GM20000 (cell line): Measurements from ENCODE around the gene PAPPA.

Experiments used
- DNase-seq: peaks from one replicate; pipeline ENCODE4 v3.0.0; 2012; ENCODE audit warnings: low spot score
- TF ChIP-seq, protein P1 (sequence below): IDR thresholded peaks from 2 replicates; pipeline ENCODE4 v1.5.1; 2012; ENCODE audit warnings: mild to moderate bottlenecking, control low read depth; ENCODE audit errors: extremely low read depth, missing control alignments

The PAPPA gene

DNA sequence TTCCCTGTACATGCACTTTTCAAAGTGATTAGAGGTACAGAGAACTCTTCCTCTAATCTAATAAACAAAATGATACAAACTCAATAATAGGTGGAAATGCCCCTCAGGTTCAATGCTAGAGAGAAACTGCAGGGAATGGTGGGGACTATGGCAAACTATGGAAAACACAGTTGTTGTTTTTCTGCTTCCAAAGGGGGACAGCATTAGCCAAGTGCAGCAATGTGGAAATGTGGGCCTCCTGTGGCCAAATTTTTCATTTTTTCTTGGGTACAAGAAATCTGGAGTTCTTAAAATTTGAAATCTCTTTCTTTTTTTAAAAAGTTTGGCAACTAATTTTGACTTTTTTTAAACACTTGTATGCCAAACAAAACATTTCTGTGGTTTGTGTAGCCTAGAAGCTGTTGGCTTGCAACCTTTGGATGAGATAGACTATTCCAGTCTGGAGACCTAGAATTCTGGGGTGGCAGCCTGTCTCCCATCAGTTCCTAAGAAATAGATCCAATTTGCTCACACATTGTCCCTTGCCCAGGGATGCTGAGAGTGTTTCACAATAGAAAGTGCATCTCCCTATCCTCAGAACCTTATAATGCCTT, 218.6 kb downstream of the PAPPA start:
- no peak for DNase-seq
- TF ChIP-seq, protein P1, sequence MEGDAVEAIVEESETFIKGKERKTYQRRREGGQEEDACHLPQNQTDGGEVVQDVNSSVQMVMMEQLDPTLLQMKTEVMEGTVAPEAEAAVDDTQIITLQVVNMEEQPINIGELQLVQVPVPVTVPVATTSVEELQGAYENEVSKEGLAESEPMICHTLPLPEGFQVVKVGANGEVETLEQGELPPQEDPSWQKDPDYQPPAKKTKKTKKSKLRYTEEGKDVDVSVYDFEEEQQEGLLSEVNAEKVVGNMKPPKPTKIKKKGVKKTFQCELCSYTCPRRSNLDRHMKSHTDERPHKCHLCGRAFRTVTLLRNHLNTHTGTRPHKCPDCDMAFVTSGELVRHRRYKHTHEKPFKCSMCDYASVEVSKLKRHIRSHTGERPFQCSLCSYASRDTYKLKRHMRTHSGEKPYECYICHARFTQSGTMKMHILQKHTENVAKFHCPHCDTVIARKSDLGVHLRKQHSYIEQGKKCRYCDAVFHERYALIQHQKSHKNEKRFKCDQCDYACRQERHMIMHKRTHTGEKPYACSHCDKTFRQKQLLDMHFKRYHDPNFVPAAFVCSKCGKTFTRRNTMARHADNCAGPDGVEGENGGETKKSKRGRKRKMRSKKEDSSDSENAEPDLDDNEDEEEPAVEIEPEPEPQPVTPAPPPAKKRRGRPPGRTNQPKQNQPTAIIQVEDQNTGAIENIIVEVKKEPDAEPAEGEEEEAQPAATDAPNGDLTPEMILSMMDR, result no peak

DNA sequence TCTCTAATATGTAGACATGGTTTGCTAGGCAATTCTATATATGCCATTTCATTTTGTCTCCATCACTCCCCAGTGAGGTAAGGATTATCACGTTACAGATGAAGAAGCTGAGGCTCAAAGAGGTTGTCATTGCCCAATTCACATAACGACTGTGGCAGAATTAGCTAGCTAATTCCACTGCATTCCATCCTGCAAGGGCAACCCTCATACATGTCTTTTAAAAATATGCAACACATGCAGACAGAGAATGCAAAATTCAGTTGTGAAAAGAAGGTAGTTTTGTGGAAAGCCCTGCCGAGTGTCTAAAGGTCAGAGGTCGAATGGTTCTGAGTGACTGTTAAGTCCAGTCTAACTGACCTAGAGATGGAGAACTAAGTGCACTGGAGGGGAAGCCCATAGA, 219.2 kb downstream of the PAPPA start:
- TF ChIP-seq, protein P1, result no peak
- no peak for DNase-seq

DNA sequence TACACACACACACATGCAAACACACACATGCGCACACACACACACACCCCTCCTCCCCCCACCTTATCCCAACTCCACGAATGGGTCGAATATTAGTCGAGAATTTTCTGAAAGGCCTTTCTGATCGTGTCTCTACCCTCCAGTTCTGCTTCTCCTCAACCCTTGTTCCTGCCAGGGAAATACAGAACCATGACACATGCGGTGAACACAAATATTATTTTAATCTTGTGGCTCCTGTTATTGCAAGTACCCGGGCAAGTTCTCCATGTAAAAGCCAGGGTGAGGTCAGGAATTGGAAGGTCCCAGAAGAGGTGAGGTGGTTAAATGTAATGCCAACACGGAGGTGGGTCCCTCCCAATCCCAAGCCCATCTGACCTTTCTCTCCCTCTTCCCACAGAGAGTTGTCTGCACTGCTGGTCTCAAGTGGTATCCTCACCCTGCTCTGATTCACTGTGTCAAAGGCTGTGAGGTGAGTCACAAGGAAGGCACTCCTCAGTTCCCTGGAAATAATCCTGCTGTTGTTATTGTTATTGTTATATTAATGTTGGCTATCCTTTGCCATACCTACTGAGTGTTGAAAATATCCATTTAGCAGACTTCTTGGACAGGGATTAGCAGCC, 223.7 kb downstream of the PAPPA start:
- DNase-seq, result no peak
- TF ChIP-seq, protein P1, result no peak

DNA sequence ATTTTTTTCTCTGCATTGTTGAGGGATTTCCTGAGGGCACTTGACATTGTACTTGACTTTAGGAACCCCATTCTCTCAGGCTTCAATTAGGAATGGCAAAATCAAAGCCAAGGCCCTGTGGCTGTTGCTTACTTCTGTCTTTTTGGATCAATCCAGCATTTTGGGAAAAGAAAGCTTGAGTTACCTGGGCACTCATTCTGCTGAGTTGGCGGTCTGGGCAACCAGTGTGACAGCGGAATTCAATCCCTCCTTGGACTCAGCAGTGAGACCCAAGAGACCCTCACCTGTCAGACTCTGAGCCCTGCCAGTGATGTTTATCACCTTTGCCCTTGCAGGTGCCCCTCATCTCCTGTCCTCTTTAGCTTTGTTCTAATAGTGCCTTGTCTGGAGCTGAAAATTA, 225.3 kb downstream of the PAPPA start:
- TF ChIP-seq, protein P1, result no peak
- DNase-seq, result no peak

DNA sequence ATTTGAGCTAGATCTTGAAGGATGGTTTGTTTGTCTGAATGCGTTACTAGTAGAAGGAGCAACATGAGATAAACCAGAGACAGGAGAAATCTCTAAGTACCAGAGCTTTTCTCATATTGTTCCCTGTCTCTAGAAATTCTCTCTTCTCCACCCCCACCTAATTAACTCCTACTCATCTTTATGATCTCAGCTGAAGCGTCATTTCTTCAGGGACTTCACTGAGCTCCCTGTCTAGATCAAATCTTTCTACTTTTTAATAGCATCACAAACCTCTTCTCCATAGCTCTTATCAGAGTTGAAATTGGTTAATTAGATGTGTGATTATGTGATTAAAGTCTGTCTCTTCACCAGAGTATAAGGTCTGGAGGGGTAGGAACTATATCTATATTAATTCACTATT, 226.2 kb downstream of the PAPPA start:
- no peak for DNase-seq

DNA sequence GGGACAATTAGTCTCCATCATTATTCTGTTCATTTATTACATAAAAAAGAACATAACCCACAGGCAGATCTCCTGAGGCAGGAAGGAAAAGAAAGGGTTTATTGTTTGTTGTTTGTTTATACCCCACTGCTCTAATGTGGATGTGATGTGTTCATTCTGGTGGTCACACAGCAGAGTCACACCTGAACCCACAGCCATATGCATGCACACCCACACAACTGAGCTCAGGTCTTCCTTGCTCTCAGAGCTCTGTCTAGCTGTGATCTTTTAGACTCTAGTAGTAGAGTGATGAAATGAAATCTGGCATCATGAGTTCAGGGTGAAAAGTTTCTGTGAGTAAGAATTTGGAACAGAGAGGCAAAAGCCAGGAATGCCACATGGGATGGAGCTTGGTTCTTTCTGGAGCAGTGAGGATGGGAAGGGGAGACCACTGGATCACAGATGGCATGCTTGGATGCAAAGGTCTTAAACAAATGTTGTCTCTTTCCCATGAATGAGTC, 227.0 kb downstream of the PAPPA start:
- DNase-seq, result no peak
- TF ChIP-seq, protein P1, result no peak

More for the DNA sequence above, 226.2 kb downstream of the PAPPA start:
- TF ChIP-seq, protein P1, result no peak

DNA sequence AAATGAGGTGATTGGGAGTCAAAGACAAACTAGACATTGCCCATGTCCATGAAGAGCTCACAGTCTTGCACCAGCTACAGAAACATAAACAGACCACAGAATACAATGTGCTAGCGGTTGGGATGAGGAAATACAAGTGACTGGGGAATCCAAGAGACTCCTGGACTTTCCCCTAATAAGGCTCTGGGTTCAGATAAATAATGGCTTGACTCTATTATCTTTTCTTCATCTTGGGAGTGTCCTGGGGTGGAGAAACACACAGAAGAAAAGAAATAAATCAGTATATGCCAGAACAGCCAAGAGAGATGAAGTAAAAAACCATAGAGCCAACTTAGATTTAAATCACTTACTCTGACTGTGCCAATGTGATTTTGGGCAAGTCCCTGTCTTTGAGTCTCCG, 227.8 kb downstream of the PAPPA start:
- no peak for DNase-seq
- TF ChIP-seq, protein P1, result no peak
